ENCODE results near the gene TBC1D22A.

The TBC1D22A gene

DNA sequence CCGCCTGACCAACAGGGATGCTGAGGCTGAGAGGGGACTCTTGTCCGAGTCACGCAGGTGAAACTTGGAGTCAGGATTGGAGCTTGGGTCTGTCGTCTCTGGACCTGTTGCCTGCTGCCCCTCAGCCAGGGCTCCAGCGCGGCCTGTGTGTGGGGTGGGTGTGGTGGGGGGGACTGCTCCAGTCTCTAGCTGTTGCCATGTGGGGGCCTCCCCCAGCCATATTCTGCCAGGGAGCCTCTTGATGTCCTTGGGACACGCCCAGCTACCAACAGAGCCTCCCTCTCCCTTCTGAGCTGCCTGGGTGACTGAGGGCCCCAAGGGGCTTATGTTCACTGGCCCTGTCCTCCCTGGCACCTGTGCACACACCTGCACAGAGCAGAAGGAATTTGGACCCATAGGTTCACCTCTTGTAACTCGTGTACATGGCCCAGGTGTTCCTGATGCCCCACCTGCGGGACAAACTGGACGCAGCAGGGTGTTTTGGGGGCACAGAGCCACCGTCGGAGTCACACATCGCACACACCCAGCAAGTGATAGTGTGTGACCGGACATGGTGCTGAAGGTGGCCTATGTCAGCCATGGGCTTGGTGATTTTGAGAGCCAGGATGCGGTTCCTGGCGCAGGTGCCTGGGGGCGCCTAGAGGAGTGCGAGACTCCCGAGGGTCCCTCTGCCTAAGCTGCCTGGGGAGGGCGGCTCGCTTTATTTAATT, 252.3 kb downstream of the TBC1D22A start:
- Histone ChIP-seq H3K27me3 (ENCODE audit: insufficient read depth, low read depth) (no peaks in the 10 kb centered on the region), H3K36me3 (ENCODE audit: insufficient read depth) (no peaks in the 10 kb centered on the region), H2AFZ (ENCODE audit: low read depth) (no peak overlapping the region), H3K27ac (no peak overlapping the region), H3K4me1 (ENCODE audit: low read depth, poor library complexity, severe bottlenecking) (no peaks in the 10 kb centered on the region), H3K4me2 (no peak overlapping the region), H3K9ac (no peak overlapping the region), H4K20me1 (ENCODE audit: insufficient read depth) (no peaks in the 10 kb centered on the region), H3K79me2 (ENCODE audit: insufficient read depth, low read depth) (no peaks in the 10 kb centered on the region), H3K4me3 (IDR thresholded peaks at IDR 0.05; ENCODE audit: insufficient read depth, low read depth, low read length) (no peak overlapping the region)
- TF ChIP-seq, protein P1, sequence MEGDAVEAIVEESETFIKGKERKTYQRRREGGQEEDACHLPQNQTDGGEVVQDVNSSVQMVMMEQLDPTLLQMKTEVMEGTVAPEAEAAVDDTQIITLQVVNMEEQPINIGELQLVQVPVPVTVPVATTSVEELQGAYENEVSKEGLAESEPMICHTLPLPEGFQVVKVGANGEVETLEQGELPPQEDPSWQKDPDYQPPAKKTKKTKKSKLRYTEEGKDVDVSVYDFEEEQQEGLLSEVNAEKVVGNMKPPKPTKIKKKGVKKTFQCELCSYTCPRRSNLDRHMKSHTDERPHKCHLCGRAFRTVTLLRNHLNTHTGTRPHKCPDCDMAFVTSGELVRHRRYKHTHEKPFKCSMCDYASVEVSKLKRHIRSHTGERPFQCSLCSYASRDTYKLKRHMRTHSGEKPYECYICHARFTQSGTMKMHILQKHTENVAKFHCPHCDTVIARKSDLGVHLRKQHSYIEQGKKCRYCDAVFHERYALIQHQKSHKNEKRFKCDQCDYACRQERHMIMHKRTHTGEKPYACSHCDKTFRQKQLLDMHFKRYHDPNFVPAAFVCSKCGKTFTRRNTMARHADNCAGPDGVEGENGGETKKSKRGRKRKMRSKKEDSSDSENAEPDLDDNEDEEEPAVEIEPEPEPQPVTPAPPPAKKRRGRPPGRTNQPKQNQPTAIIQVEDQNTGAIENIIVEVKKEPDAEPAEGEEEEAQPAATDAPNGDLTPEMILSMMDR (conservative IDR thresholded peaks at IDR 0.05; ENCODE audit: low read depth, low read length), result no peak

DNA sequence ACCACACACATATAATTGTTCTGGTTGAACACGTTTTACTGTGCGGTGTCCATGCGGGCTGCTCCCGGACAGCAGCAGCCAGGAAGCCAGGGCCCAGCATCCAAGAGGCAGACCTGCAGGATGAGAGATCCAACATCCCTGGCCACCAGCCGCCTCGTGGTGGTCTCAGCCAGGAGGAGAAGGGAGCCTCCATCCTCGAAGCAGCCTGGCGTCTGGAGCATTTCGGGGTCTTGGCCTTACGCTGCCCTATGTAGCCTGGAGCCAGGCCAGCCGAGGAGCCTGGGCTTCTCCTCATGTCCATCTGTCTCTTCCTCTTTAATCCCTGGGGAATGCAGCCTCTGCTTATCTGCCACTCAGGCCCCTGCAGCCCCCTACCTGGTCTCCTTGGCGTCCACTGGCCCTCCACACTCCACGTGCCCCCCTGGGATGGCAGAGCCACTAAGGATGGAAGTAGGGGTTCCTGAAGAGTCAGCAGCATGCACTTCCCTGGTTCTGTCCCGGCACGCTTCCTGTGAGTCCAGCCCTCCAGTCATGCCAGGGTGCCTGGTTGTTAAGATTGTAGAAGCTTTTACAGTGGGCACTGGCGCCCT, 253.2 kb downstream of the TBC1D22A start:
- H3K27ac ChIP-seq, result no peak overlapping the region
- H3K4me1 ChIP-seq (ENCODE audit: low read depth, poor library complexity, severe bottlenecking), result no peaks in the 10 kb centered on the region
- TF ChIP-seq, protein P1 (conservative IDR thresholded peaks at IDR 0.05; ENCODE audit: low read depth, low read length), result no peak
- H4K20me1 ChIP-seq (ENCODE audit: insufficient read depth), result no peaks in the 10 kb centered on the region
- no peak overlapping the region for H2AFZ ChIP-seq (ENCODE audit: low read depth)
- no peak overlapping the region for H3K9ac ChIP-seq
- H3K4me3 ChIP-seq (IDR thresholded peaks at IDR 0.05; ENCODE audit: insufficient read depth, low read depth, low read length), result no peak overlapping the region
- no peaks in the 10 kb centered on the region for H3K79me2 ChIP-seq (ENCODE audit: insufficient read depth, low read depth)
- no peaks in the 10 kb centered on the region for H3K27me3 ChIP-seq (ENCODE audit: insufficient read depth, low read depth)
- no peak overlapping the region for H3K4me2 ChIP-seq
- no peaks in the 10 kb centered on the region for H3K36me3 ChIP-seq (ENCODE audit: insufficient read depth)

DNA sequence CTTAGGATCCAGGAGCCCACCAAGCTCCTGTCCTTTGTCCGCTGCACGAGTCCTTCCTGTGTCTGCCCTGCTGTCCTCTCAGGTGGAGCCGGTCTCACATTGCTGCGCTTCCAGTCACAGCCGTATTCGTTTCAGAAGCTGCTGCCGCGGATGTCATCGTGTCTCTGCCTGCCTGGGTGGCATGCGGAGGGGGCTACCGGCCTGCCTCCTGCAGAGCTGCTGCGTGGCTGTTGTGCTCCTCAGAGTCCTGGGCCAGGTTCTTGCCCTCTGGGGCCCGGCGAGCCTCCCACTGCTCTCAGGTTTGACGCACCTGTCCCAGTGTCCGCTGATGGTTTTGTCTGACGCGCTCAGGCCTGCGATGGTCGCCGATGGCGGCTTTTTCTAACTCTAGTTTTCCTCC, 254.2 kb downstream of the TBC1D22A start:
- H4K20me1 ChIP-seq (ENCODE audit: insufficient read depth), result no peaks in the 10 kb centered on the region
- TF ChIP-seq, protein P1 (conservative IDR thresholded peaks at IDR 0.05; ENCODE audit: low read depth, low read length), result no peak
- H3K27ac ChIP-seq, result no peak overlapping the region
- H2AFZ ChIP-seq (ENCODE audit: low read depth), result no peak overlapping the region
- no peaks in the 10 kb centered on the region for H3K36me3 ChIP-seq (ENCODE audit: insufficient read depth)
- H3K4me2 ChIP-seq, result no peak overlapping the region
- H3K4me3 ChIP-seq (IDR thresholded peaks at IDR 0.05; ENCODE audit: insufficient read depth, low read depth, low read length), result no peak overlapping the region
- no peaks in the 10 kb centered on the region for H3K27me3 ChIP-seq (ENCODE audit: insufficient read depth, low read depth)
- no peaks in the 10 kb centered on the region for H3K4me1 ChIP-seq (ENCODE audit: low read depth, poor library complexity, severe bottlenecking)
- H3K9ac ChIP-seq, result no peak overlapping the region
- no peaks in the 10 kb centered on the region for H3K79me2 ChIP-seq (ENCODE audit: insufficient read depth, low read depth)

DNA sequence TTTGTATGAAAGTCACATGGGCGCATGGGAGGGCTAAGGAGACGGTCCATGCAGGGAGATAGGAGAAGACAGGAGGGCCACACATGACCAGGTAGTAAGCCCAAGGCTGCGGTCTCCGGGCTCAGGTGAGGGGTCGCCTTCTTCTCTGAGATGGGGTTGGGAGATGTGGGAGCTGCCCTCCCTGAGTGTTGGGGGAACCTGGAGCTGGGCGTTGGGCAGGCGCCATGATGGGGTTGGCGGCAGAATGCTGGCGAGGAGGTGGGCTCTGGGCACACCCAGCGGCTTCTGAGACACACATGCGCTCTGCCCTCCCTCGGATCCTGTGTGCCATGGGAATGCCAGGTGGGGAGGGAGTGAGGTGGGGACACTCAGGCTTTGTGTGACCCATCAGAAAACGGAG, 254.8 kb downstream of the TBC1D22A start:
- Histone ChIP-seq H3K27ac (no peak overlapping the region), H4K20me1 (ENCODE audit: insufficient read depth) (no peaks in the 10 kb centered on the region), H3K9ac (no peak overlapping the region), H3K79me2 (ENCODE audit: insufficient read depth, low read depth) (no peaks in the 10 kb centered on the region), H3K4me3 (IDR thresholded peaks at IDR 0.05; ENCODE audit: insufficient read depth, low read depth, low read length) (no peak overlapping the region), H3K36me3 (ENCODE audit: insufficient read depth) (no peaks in the 10 kb centered on the region), H3K4me1 (ENCODE audit: low read depth, poor library complexity, severe bottlenecking) (no peaks in the 10 kb centered on the region), H3K27me3 (ENCODE audit: insufficient read depth, low read depth) (no peaks in the 10 kb centered on the region), H3K4me2 (no peak overlapping the region), H2AFZ (ENCODE audit: low read depth) (no peak overlapping the region)
- TF ChIP-seq, protein P1 (conservative IDR thresholded peaks at IDR 0.05; ENCODE audit: low read depth, low read length), result no peak
